Measurements from ENCODE around the gene ARHGAP26.

The ARHGAP26 gene

DNA sequence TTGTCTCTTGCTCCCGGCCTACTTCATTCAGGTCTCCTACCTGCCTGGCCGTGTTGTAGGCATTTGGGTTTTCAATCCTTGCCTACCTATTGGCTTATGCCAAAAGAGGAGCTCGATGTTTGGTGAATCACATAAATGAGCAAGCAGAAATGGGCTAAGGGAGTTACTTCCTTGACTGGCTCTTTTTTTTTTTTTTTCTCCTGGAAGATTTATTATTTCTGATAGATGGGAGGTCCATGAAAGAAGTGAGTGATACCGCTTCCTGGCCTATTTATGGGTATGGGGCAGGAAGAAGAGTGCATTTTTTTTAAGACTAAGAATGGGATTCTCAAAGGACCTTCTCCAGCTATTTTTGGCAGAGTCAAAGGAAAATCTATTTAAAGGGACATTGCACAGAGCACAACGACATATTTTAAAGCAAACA is 294.1 kb downstream of the ARHGAP26 start:
- H3K36me3 ChIP-seq, result peaks cover 0 to 22% (median 4%) of the 10 kb centered on the region in 3 donors
- H3K4me3 ChIP-seq, result no peak overlapping the region
- peak overlapping the region; percentile 26 to 52 for H3K27ac ChIP-seq
- H3K9me3 ChIP-seq, result no peaks in the 10 kb centered on the region
- no peaks in the 10 kb centered on the region for H3K27me3 ChIP-seq
- DNase-seq, result no peak
- TF ChIP-seq, protein P1, sequence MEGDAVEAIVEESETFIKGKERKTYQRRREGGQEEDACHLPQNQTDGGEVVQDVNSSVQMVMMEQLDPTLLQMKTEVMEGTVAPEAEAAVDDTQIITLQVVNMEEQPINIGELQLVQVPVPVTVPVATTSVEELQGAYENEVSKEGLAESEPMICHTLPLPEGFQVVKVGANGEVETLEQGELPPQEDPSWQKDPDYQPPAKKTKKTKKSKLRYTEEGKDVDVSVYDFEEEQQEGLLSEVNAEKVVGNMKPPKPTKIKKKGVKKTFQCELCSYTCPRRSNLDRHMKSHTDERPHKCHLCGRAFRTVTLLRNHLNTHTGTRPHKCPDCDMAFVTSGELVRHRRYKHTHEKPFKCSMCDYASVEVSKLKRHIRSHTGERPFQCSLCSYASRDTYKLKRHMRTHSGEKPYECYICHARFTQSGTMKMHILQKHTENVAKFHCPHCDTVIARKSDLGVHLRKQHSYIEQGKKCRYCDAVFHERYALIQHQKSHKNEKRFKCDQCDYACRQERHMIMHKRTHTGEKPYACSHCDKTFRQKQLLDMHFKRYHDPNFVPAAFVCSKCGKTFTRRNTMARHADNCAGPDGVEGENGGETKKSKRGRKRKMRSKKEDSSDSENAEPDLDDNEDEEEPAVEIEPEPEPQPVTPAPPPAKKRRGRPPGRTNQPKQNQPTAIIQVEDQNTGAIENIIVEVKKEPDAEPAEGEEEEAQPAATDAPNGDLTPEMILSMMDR (IDR thresholded peaks at IDR 0.05), result no peak
- peaks cover 0 to 62% (median 33%) of the 10 kb centered on the region in 4 donors for H3K4me1 ChIP-seq
- intact Hi-C loops (cut with DNase I; ENCODE audit: low total_unique reads), result no loop called here

DNA sequence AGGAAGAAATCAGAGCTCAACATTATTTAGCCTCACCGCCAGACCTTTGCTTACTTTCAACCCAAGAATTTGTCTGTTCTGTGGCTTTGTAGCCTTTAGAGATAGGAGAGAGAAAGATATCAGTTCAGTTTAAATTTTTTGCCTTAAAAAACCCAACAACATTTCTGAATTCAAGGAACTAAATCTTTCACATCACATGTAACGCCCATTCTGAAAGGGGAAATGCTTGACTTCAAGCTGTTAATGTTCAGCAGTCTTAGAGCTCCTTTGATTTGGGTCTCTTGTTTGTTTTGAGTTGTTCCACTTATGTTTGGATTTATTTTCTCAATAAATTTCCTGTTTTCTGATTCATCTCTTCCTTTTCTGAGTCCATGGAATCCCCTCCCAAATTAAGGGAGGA is 294.5 kb downstream of the ARHGAP26 start:
- Histone ChIP-seq H3K27me3 (no peaks in the 10 kb centered on the region), H3K27ac (peak overlapping the region; percentile 26 to 52), H3K36me3 (peaks cover 0 to 26% (median 4%) of the 10 kb centered on the region in 3 donors), H3K4me1 (peaks cover 0 to 57% (median 33%) of the 10 kb centered on the region in 4 donors), H3K4me3 (no peak overlapping the region), H3K9me3 (no peaks in the 10 kb centered on the region)
- intact Hi-C loops (cut with DNase I; ENCODE audit: low total_unique reads), result no loop called here
- TF ChIP-seq, protein P1 (IDR thresholded peaks at IDR 0.05), result no peak
- no peak for DNase-seq

DNA sequence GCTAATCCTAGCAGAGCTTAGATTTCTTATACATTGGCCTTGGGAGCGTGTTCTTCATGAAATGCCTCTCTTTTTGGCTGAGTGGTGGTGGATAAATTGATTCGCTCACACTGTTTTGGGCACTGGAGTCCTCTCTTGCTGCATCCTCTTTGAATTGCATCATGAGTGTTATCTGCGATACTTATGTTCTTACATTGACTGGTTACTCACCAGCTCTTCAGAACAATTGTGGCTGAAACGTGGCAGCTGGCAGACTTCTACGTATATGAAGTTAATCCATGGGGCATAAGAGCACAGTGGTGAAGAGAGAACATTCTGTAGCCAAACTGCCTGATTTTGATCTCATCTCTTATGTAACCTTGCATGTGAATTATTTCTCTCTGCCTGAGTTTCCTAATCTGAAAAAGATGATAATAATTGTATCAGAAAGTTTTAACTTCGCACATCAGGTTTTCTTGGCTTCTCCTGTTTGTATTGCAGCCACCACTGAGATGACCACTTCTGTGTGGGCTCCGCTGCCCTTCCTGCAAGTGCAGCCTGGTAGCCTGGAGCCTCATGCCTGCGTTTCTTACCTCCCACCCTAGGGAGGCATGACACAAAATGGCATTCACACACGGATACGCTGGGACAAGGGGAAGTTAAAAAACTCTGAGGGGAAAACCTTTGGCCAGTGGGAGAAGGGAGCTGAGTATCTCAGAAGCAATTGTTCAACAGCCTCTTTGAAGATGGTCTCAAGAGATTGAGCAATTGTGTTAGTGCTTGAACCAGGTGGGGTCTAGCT is 295.2 kb downstream of the ARHGAP26 start:
- intact Hi-C loops (cut with DNase I; ENCODE audit: low total_unique reads), result no loop called here
- Histone ChIP-seq H3K4me1 (peaks cover 0 to 50% (median 31%) of the 10 kb centered on the region in 4 donors), H3K27ac (peak overlapping the region; percentile 26 to 52), H3K27me3 (no peaks in the 10 kb centered on the region), H3K36me3 (peaks cover 0 to 31% (median 4%) of the 10 kb centered on the region in 3 donors), H3K9me3 (no peaks in the 10 kb centered on the region), H3K4me3 (no peak overlapping the region)
- TF ChIP-seq, protein P1 (IDR thresholded peaks at IDR 0.05), result no peak
- peak in 1 of 2 donors; percentile 32 for DNase-seq

DNA sequence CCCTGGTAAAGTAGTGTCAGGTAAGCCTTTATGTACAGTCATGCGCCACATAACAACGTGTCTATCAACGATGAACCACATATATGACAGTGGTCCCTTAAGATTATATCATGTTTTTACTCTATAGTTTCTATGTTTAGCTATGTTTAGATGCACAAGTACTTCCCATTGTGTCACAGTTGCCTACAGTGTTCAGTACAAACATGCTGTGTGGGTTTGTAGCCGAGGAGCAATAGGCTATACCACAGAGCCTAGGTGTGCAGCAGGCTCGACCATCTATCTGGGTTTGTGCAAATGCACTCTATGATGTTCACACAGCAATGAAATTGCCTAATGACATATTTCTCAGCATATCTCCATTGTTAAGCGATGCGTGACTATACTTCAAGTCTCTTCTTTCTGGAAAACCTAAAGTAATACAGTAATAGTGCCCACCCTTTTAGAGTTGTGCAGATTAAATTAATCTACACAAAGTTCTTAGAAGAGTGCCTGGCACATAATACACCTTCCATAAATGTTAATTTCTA is 295.9 kb downstream of the ARHGAP26 start:
- H3K4me1 ChIP-seq, result peaks cover 0 to 43% (median 27%) of the 10 kb centered on the region in 4 donors
- TF ChIP-seq, protein P1 (IDR thresholded peaks at IDR 0.05), result no peak
- peaks cover 0 to 31% (median 4%) of the 10 kb centered on the region in 3 donors for H3K36me3 ChIP-seq
- H3K27ac ChIP-seq, result no peak overlapping the region
- H3K9me3 ChIP-seq, result no peaks in the 10 kb centered on the region
- DNase-seq, result no peak
- no peak overlapping the region for H3K4me3 ChIP-seq
- H3K27me3 ChIP-seq, result no peaks in the 10 kb centered on the region
- intact Hi-C loops (cut with DNase I; ENCODE audit: low total_unique reads), result no loop called here

DNA sequence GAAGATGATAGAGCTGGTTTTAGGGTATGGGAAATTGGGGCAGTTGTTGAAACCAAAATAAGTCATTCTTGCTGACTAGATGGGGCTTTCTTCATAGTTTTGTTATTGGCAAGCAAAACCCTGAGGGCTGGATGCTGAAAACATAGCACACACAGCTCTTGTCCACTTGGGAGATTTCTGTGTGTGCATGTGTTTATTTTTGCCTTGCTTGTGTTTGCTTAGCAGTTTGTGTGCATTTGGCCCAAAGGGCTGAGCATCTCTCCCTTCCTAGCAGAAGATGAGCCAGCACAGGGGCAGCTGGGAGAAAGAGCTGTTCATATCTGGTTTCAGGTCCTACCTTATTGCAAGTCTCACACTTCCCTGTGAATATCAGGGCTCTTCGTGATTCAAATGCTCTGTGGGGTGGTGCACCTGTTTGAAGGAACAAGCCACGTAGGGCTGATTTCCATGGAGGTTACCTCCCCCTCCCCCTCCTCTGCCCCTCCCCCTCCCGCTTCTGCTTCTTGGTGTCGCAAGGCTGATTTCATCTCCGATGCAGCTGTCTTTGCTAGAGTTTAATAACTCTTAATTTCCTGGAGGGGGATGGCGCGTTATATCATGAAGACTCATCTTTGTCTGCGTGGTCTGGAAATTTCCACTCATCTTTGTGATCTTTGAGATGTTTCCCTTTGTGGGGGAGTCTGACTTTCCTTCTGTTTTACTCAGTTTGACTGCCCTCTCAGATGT is 296.5 kb downstream of the ARHGAP26 start:
- Histone ChIP-seq H3K27ac (no peak overlapping the region), H3K27me3 (no peaks in the 10 kb centered on the region), H3K9me3 (no peaks in the 10 kb centered on the region), H3K4me3 (no peak overlapping the region), H3K4me1 (peaks cover 0 to 37% (median 27%) of the 10 kb centered on the region in 4 donors), H3K36me3 (peaks cover 4 to 31% (median 4%) of the 10 kb centered on the region in 3 donors)
- intact Hi-C loops (cut with DNase I; ENCODE audit: low total_unique reads), result no loop called here
- DNase-seq, result no peak
- TF ChIP-seq, protein P1 (IDR thresholded peaks at IDR 0.05), result no peak
